Activated naive CD8-positive, alpha-beta T cell treated with anti-CD3 and anti-CD28 coated beads for 36 hours (primary cell): ENCODE data around the gene PTPN11. TPM values are rescaled to one million over a fixed set of nuclear protein-coding genes. Genes with fewer than 3 reads are reported as not detected.

Source experiments
- DNase-seq: peaks from one replicate; pipeline ENCODE4 v3.0.0; 2021
- H3K27ac Mint-ChIP-seq: one replicate; pipeline ENCODE4 v1.8.0; 2022; ENCODE audit warnings: mild to moderate bottlenecking, moderate library complexity, mixed read lengths
- H3K27me3 Mint-ChIP-seq: one replicate; pipeline ENCODE4 v1.8.0; 2022; ENCODE audit warnings: mild to moderate bottlenecking, mixed read lengths
- H3K36me3 Mint-ChIP-seq: one replicate; pipeline ENCODE4 v1.8.0; 2021; ENCODE audit warnings: mild to moderate bottlenecking, mixed read lengths
- H3K4me1 Mint-ChIP-seq: one replicate; pipeline ENCODE4 v1.8.0; 2021; ENCODE audit warnings: mixed read lengths
- H3K4me3 Mint-ChIP-seq: one replicate; pipeline ENCODE4 v1.8.0; 2022; ENCODE audit warnings: mild to moderate bottlenecking, moderate library complexity, mixed read lengths
- H3K9me3 Mint-ChIP-seq: one replicate; pipeline ENCODE4 v1.8.0; 2022; ENCODE audit warnings: mixed read lengths
- total RNA-seq, 2 experiments: library from RNA; stranded (reverse); gene quantifications; one replicate each; pipeline ENCODE4 v1.2.3, GENCODE V29; 2021

PTPN11 gene
- total RNA-seq, 2 experiments from 2014 or later = 172 to 175 TPM

GRCh38 chr12:112527082-112527481 lies 108.3 kb downstream of the PTPN11 start:
- no peak for DNase-seq
- H3K27ac Mint-ChIP-seq = no peak overlapping the region
- no peaks in the 10 kb centered on the region for H3K9me3 Mint-ChIP-seq
- H3K4me3 Mint-ChIP-seq = no peak overlapping the region
- H3K27me3 Mint-ChIP-seq = no peaks in the 10 kb centered on the region
- no peaks in the 10 kb centered on the region for H3K36me3 Mint-ChIP-seq
- H3K4me1 Mint-ChIP-seq = no peaks in the 10 kb centered on the region

- no peaks in the 10 kb centered on the region for H3K36me3 Mint-ChIP-seq
- H3K4me3 Mint-ChIP-seq = no peak overlapping the region
- no peaks in the 10 kb centered on the region for H3K27me3 Mint-ChIP-seq
- H3K27ac Mint-ChIP-seq = no peak overlapping the region
- H3K4me1 Mint-ChIP-seq = no peaks in the 10 kb centered on the region
- DNase-seq = no peak
- no peaks in the 10 kb centered on the region for H3K9me3 Mint-ChIP-seq
These were observed 108.8 kb downstream of the PTPN11 start for GRCh38 chr12:112527501-112527900.

DNA sequence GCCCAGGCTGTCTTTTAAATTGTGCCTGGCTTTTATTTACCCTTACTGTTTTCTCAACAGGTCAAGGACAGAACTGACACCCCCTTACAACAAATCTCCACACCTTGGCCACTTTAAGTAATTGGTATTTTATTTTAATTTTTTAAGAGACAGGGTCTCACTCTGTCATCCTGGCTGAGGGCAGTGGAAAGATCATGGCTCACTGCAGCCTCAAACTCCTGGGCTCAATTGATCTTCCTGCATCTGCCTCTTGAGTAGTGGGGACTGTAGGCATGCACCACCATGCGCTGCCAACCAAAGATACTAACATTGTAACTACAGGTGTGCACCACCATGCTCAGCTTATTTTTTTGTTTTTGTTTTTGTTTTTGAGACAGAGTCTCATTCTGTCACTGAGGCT lies 109.8 kb downstream of the PTPN11 start:
- no peaks in the 10 kb centered on the region for H3K36me3 Mint-ChIP-seq
- DNase-seq = no peak
- no peaks in the 10 kb centered on the region for H3K27me3 Mint-ChIP-seq
- no peaks in the 10 kb centered on the region for H3K9me3 Mint-ChIP-seq
- no peaks in the 10 kb centered on the region for H3K4me1 Mint-ChIP-seq
- H3K27ac Mint-ChIP-seq = no peak overlapping the region
- no peak overlapping the region for H3K4me3 Mint-ChIP-seq

GRCh38 chr12:112530941-112531340 lies 112.2 kb downstream of the PTPN11 start:
- H3K36me3 Mint-ChIP-seq = no peaks in the 10 kb centered on the region
- no peaks in the 10 kb centered on the region for H3K27me3 Mint-ChIP-seq
- DNase-seq = no peak
- no peaks in the 10 kb centered on the region for H3K4me1 Mint-ChIP-seq
- H3K4me3 Mint-ChIP-seq = no peak overlapping the region
- H3K27ac Mint-ChIP-seq = no peak overlapping the region
- no peaks in the 10 kb centered on the region for H3K9me3 Mint-ChIP-seq

DNA sequence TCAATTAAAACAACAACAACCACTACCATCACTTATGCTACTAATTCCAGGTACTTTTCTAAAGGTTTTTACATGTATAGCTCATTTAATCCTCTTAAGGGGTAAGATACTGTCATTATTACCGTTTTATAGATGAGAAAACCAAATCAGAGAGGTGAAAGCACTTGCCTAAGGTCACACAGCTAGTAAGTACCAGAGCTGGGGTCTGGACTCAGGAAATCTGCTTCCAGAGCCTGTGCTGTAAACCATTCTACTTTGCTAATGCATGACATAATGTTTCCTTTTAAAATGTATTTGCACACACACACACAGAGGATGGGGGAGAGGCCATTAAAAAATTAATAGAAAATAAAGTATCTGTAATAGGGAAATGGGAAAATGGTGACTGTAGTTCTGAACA lies 113.4 kb downstream of the PTPN11 start:
- Mint-ChIP-seq H3K4me3 (no peak overlapping the region), H3K9me3 (no peaks in the 10 kb centered on the region), H3K4me1 (no peaks in the 10 kb centered on the region), H3K27ac (no peak overlapping the region), H3K27me3 (no peaks in the 10 kb centered on the region), H3K36me3 (no peaks in the 10 kb centered on the region)
- no peak for DNase-seq

- H3K9me3 Mint-ChIP-seq = no peaks in the 10 kb centered on the region
- peaks cover 4% of the 10 kb centered on the region for H3K4me1 Mint-ChIP-seq
- no peaks in the 10 kb centered on the region for H3K36me3 Mint-ChIP-seq
- H3K27ac Mint-ChIP-seq = no peak overlapping the region
- H3K4me3 Mint-ChIP-seq = no peak overlapping the region
- peaks cover 5% of the 10 kb centered on the region for H3K27me3 Mint-ChIP-seq
- DNase-seq = no peak
These were observed 114.8 kb downstream of the PTPN11 start for GRCh38 chr12:112533528-112533927.

- Mint-ChIP-seq H3K27ac (no peak overlapping the region), H3K9me3 (no peaks in the 10 kb centered on the region), H3K4me3 (no peak overlapping the region), H3K4me1 (peaks cover 4% of the 10 kb centered on the region), H3K27me3 (peaks cover 5% of the 10 kb centered on the region), H3K36me3 (no peaks in the 10 kb centered on the region)
- DNase-seq = no peak
These were observed 116.3 kb downstream of the PTPN11 start for GRCh38 chr12:112535017-112535416.

DNA sequence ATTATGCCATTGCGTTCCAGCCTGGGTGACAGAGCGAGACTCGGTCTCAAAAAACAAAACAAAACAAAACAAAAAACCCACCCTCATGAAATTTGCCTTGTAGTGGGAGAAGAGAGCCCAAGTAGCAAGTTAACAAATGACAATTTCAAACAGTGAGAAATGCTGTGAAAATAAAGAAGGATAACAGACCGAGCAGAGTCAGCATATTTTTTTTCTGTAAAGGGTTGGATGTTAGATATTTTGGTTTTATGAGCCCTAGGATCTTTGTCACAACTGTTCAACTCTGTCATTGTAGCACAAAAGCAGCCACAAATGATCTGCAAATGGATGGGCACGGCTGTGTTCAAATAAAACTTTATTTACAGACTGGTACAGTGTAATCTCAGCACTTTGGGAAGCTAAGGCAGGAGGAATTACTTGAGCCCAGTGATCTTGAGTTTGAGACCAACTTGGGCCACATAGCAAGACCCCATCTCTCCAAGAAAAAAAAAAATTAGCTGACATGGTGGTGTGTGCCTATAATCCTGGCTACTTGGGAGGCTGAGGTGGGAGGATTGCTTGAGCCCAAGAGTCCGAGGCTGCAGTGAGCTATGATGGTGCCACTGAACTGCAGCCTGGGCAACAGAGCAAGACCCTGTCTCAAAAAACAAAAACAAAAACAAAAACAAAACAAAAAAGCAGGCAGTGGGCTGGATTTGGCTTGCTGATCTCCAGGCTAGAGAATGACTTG lies 117.1 kb downstream of the PTPN11 start:
- Mint-ChIP-seq H3K27ac (no peak overlapping the region), H3K27me3 (peaks cover 5% of the 10 kb centered on the region), H3K4me1 (peaks cover 4% of the 10 kb centered on the region), H3K9me3 (no peaks in the 10 kb centered on the region), H3K4me3 (no peak overlapping the region), H3K36me3 (no peaks in the 10 kb centered on the region)
- DNase-seq = no peak

- Mint-ChIP-seq H3K27ac (no peak overlapping the region), H3K9me3 (no peaks in the 10 kb centered on the region), H3K27me3 (peaks cover 7% of the 10 kb centered on the region), H3K4me1 (peaks cover 4% of the 10 kb centered on the region), H3K4me3 (no peak overlapping the region), H3K36me3 (no peaks in the 10 kb centered on the region)
- DNase-seq = no peak
These were observed 117.6 kb downstream of the PTPN11 start for GRCh38 chr12:112536367-112536730.

GRCh38 chr12:112537710-112538396 lies 119.1 kb downstream of the PTPN11 start:
- peaks cover 19% of the 10 kb centered on the region for H3K27me3 Mint-ChIP-seq
- H3K27ac Mint-ChIP-seq = no peak overlapping the region
- H3K9me3 Mint-ChIP-seq = no peaks in the 10 kb centered on the region
- no peak for DNase-seq
- no peak overlapping the region for H3K4me3 Mint-ChIP-seq
- H3K36me3 Mint-ChIP-seq = no peaks in the 10 kb centered on the region
- H3K4me1 Mint-ChIP-seq = peaks cover 4% of the 10 kb centered on the region

DNA sequence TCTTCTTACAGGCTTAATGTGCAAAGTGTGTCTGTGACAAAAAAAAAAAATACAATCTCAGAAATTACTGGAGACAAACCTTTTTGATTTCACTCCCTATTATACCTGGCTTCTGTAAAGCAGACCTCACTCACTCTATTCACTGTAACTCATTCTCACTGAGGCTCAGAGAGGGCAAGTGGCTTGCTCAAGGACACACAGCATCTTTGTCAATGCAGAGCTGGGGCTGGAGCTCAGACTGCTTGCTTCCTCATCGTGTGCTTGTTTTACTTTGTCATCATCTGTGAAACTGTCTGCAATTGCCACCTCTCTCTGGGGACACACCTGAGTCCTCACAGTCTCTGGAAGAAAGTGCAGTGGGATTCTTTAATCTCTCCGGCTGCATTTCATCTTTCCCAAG lies 120.0 kb downstream of the PTPN11 start:
- Mint-ChIP-seq H3K4me3 (no peak overlapping the region), H3K27me3 (peaks cover 26% of the 10 kb centered on the region)

DNA sequence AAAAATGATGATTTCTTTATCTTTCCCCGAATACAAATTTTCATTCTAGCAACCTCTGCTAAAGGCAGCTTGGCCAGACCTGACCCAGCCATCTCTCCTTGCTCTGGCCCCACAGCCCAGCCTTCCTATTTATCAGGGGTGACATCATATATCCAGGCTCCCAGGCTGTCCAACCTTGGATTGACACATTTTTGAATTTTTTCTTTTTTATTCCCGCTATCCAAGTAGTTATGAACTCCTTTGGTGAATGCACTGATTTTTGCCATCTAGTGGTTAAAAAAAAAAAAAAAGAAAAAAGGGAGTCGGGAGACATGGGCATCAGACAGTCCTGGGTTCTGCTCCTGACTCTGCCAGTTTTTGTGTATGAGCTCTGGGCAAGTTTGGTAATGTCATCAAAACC lies 120.5 kb downstream of the PTPN11 start:
- Mint-ChIP-seq H3K9me3 (no peaks in the 10 kb centered on the region), H3K36me3 (no peaks in the 10 kb centered on the region), H3K4me3 (no peak overlapping the region), H3K4me1 (peaks cover 4% of the 10 kb centered on the region), H3K27ac (no peak overlapping the region), H3K27me3 (peaks cover 26% of the 10 kb centered on the region)
- DNase-seq = no peak

More for the DNA sequence above, 120.0 kb downstream of the PTPN11 start:
- Mint-ChIP-seq H3K4me1 (peaks cover 4% of the 10 kb centered on the region), H3K9me3 (no peaks in the 10 kb centered on the region), H3K36me3 (no peaks in the 10 kb centered on the region), H3K27ac (no peak overlapping the region)
- no peak for DNase-seq

DNA sequence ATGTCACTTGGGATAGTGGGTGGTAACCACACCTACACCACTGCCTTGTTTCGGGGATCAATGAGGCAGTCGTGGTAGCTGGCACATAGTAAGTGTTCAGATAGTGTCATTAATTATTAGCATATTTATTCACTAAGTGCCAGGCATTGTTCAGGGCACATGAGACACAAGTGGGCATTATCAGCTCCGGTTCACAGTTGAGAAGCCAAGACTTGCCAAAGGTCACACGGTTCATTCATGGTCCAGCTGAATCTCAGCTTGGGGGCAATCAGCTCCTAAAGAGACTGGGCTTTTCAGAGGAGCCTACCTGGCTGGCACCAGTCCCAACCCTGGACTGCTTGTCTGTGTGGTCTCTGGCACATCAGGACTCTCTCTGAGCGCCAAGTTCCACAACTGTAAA lies 121.3 kb downstream of the PTPN11 start:
- DNase-seq = no peak
- Mint-ChIP-seq H3K36me3 (no peaks in the 10 kb centered on the region), H3K4me1 (peaks cover 4% of the 10 kb centered on the region)

GRCh38 chr12:112543751-112544150 lies 125.0 kb downstream of the PTPN11 start:
- no peak for DNase-seq
- Mint-ChIP-seq H3K27me3 (peaks cover 47% of the 10 kb centered on the region), H3K4me3 (no peak overlapping the region), H3K9me3 (no peaks in the 10 kb centered on the region), H3K27ac (no peak overlapping the region), H3K4me1 (no peaks in the 10 kb centered on the region), H3K36me3 (no peaks in the 10 kb centered on the region)

More for the DNA sequence above, 121.3 kb downstream of the PTPN11 start:
- no peak overlapping the region for H3K27ac Mint-ChIP-seq
- H3K4me3 Mint-ChIP-seq = no peak overlapping the region
- no peaks in the 10 kb centered on the region for H3K9me3 Mint-ChIP-seq
- H3K27me3 Mint-ChIP-seq = peaks cover 30% of the 10 kb centered on the region

DNA sequence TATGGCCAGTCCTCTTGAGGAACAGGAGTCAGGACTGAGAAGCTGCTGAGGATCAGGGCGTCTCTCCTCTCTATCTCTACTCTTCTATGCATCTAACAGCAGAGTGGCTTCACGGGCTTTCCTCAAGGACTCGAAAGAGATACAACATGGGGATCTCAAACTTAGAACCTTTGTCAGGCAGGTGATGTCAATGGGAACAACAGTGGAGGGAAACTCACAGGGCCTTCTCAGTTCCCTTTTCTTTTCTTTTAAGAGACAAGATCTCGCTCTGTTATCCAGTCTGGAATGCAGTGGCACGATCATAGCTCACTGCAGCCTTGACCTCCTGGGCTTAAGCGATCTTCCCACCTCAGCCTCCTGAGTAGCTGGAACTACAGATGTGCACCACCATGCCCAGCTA lies 127.6 kb downstream of the PTPN11 start:
- H3K4me3 Mint-ChIP-seq = no peak overlapping the region
- no peaks in the 10 kb centered on the region for H3K9me3 Mint-ChIP-seq
- DNase-seq = no peak
- no peak overlapping the region for H3K27ac Mint-ChIP-seq
- H3K4me1 Mint-ChIP-seq = no peaks in the 10 kb centered on the region
- H3K36me3 Mint-ChIP-seq = no peaks in the 10 kb centered on the region
- H3K27me3 Mint-ChIP-seq = peaks cover 57% of the 10 kb centered on the region

- Mint-ChIP-seq H3K27ac (no peak overlapping the region), H3K9me3 (no peaks in the 10 kb centered on the region), H3K36me3 (no peaks in the 10 kb centered on the region), H3K4me1 (no peaks in the 10 kb centered on the region), H3K27me3 (peaks cover 53% of the 10 kb centered on the region), H3K4me3 (no peak overlapping the region)
- no peak for DNase-seq
These were observed 128.2 kb downstream of the PTPN11 start for GRCh38 chr12:112546996-112547395.
